Neural cell (in vitro differentiated cells): ENCODE data around the gene GTSF1L.

ENCODE experiments used
- CTCF ChIP-seq: fragments of 450-650 bp; IDR thresholded peaks from 2 replicates; pipeline ENCODE4 v1.5.1; 2014; ENCODE audit warnings: antibody characterized with exemption, mild to moderate bottlenecking, moderate library complexity; ENCODE audit not compliant: poor library complexity, severe bottlenecking
- EP300 ChIP-seq: fragments of 450-650 bp; conservative IDR thresholded peaks from 2 replicates; pipeline ENCODE4 v1.6.1; 2014; ENCODE audit warnings: antibody characterized with exemption, mild to moderate bottlenecking, moderate library complexity; ENCODE audit not compliant: poor library complexity, severe bottlenecking
- EZH2 ChIP-seq: fragments of 200-600, 300-800 bp; shearing (Covaris generic), sonication (generic); IDR thresholded peaks from 2 replicates; pipeline ENCODE4 v1.6.1; 2014; ENCODE audit warnings: antibody characterized with exemption, low read length, borderline replicate concordance, mild to moderate bottlenecking; ENCODE audit not compliant: insufficient read depth, poor library complexity, severe bottlenecking
- MXI1 ChIP-seq: fragments of 450-650 bp; conservative IDR thresholded peaks from 2 replicates; pipeline ENCODE4 v1.6.1; 2014; ENCODE audit warnings: antibody characterized with exemption, mild to moderate bottlenecking; ENCODE audit not compliant: poor library complexity, severe bottlenecking
- POLR2AphosphoS5 ChIP-seq: IDR thresholded peaks from 2 replicates; pipeline ENCODE4 v1.6.1; 2012
- RAD21 ChIP-seq: fragments of 450-650 bp; conservative IDR thresholded peaks from 2 replicates; pipeline ENCODE4 v1.6.1; 2014; ENCODE audit warnings: antibody characterized with exemption, mild to moderate bottlenecking, moderate library complexity
- TAF1 ChIP-seq: IDR thresholded peaks from 2 replicates; pipeline ENCODE4 v1.6.1; 2012; ENCODE audit warnings: low read depth
- TF ChIP-seq, protein P1 (sequence below): IDR thresholded peaks from 2 replicates; pipeline ENCODE4 v1.6.1; 2012; ENCODE audit warnings: borderline replicate concordance

- TF ChIP-seq CTCF, result no peak
- TF ChIP-seq EP300, result no peak
- no peak for TF ChIP-seq RAD21
- no peak for TF ChIP-seq TAF1
- no peak for TF ChIP-seq POLR2AphosphoS5
- no peak for TF ChIP-seq EZH2
- TF ChIP-seq, protein P1, sequence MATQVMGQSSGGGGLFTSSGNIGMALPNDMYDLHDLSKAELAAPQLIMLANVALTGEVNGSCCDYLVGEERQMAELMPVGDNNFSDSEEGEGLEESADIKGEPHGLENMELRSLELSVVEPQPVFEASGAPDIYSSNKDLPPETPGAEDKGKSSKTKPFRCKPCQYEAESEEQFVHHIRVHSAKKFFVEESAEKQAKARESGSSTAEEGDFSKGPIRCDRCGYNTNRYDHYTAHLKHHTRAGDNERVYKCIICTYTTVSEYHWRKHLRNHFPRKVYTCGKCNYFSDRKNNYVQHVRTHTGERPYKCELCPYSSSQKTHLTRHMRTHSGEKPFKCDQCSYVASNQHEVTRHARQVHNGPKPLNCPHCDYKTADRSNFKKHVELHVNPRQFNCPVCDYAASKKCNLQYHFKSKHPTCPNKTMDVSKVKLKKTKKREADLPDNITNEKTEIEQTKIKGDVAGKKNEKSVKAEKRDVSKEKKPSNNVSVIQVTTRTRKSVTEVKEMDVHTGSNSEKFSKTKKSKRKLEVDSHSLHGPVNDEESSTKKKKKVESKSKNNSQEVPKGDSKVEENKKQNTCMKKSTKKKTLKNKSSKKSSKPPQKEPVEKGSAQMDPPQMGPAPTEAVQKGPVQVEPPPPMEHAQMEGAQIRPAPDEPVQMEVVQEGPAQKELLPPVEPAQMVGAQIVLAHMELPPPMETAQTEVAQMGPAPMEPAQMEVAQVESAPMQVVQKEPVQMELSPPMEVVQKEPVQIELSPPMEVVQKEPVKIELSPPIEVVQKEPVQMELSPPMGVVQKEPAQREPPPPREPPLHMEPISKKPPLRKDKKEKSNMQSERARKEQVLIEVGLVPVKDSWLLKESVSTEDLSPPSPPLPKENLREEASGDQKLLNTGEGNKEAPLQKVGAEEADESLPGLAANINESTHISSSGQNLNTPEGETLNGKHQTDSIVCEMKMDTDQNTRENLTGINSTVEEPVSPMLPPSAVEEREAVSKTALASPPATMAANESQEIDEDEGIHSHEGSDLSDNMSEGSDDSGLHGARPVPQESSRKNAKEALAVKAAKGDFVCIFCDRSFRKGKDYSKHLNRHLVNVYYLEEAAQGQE, result no peak
- no peak for TF ChIP-seq MXI1
These were observed at the start of gene GTSF1L for GRCh38 chr20:43726811-43727338.
